OCI-LY7 (cell line): Measurements from ENCODE around the gene MYL4. TPM values are rescaled to one million over a fixed set of nuclear protein-coding genes. Genes with fewer than 3 reads are reported as not detected.

Experiments
- BruUV-seq: library from RNA; stranded (reverse); fragments of 400-500 nt; replicated peaks from 2 replicates; lab custom pipeline; 2021; lab: Mats Ljungman, UMichigan
- CTCF ChIA-PET: fragments of 300-600 bp; sonication (Branson Sonifier 250); formaldehyde crosslinking; loops from one replicate; lab custom pipeline; 2022; ENCODE audit warnings: antibody characterized with exemption; ENCODE audit not compliant: unreplicated experiment; lab: Charles Lee
- POLR2A ChIA-PET: fragments of 300-600 bp; sonication (Branson Sonifier 250); formaldehyde crosslinking; loops from one replicate; lab custom pipeline; 2022; ENCODE audit warnings: antibody characterized with exemption; lab: Charles Lee
- DNase-seq: peaks from one replicate; pipeline ENCODE4 v3.0.0-alpha.2; 2015; ENCODE audit warnings: low spot score
- H2AFZ ChIP-seq: fragments of 200-600 bp; sonication (generic), shearing (Covaris generic); 2 replicates; pipeline ENCODE4 v1.6.1; 2014; ENCODE audit warnings: mild to moderate bottlenecking, antibody characterized with exemption, low read length, moderate library complexity
- H3K27ac ChIP-seq: fragments of 200-600 bp; sonication (generic); 2 replicates; pipeline ENCODE4 v1.5.1; 2014; ENCODE audit warnings: mixed run types, low read depth, mild to moderate bottlenecking, moderate library complexity, low read length, inconsistent platforms; ENCODE audit not compliant: poor library complexity, severe bottlenecking
- H3K36me3 ChIP-seq: fragments of 200-600 bp; sonication (generic); 2 replicates; pipeline ENCODE4 v1.6.1; 2014; ENCODE audit warnings: mild to moderate bottlenecking, antibody characterized with exemption, low read length, moderate library complexity, mixed read lengths; ENCODE audit not compliant: insufficient read depth
- H3K4me1 ChIP-seq: fragments of 200-600 bp; sonication (generic); 2 replicates; pipeline ENCODE4 v1.5.1; 2014; ENCODE audit warnings: mild to moderate bottlenecking, low read length; ENCODE audit not compliant: insufficient read depth, poor library complexity, severe bottlenecking
- H3K4me2 ChIP-seq: fragments of 200-600 bp; sonication (generic); 2 replicates; pipeline ENCODE4 v1.6.1; 2014; ENCODE audit warnings: mild to moderate bottlenecking, low read length
- H3K4me3 ChIP-seq: fragments of 200-600 bp; sonication (generic); 2 replicates; pipeline ENCODE4 v1.5.1; 2014; ENCODE audit warnings: mild to moderate bottlenecking, low read depth, low read length; ENCODE audit not compliant: poor library complexity, severe bottlenecking
- H3K79me2 ChIP-seq: fragments of 200-600 bp; sonication (generic); 2 replicates; pipeline ENCODE4 v1.6.1; 2016; ENCODE audit warnings: low read depth, mild to moderate bottlenecking, low read length, moderate library complexity, mixed read lengths; ENCODE audit not compliant: insufficient read depth
- H3K9me2 ChIP-seq: fragments of 200-600 bp; sonication (generic); 2 replicates; pipeline ENCODE4 v1.6.1; 2016; ENCODE audit warnings: mild to moderate bottlenecking, low read length, mixed read lengths; ENCODE audit not compliant: insufficient read depth
- H3K9me3 ChIP-seq: fragments of 200-600 bp; sonication (generic); 2 replicates; pipeline ENCODE4 v1.6.1; 2014; ENCODE audit warnings: mild to moderate bottlenecking, mixed run types, low read length, mixed read lengths
- H4K20me1 ChIP-seq: fragments of 200-600 bp; sonication (generic); 2 replicates; pipeline ENCODE4 v1.6.1; 2014; ENCODE audit warnings: mild to moderate bottlenecking, antibody characterized with exemption, low read length, moderate library complexity, mixed read lengths; ENCODE audit not compliant: insufficient read depth
- EZH2phosphoT487 ChIP-seq: fragments of 200-600 bp; sonication (generic); IDR thresholded peaks from 2 replicates; pipeline ENCODE4 v1.6.1; 2018; ENCODE audit warnings: low read depth, borderline replicate concordance, mild to moderate bottlenecking, mixed run types, antibody characterized with exemption, low read length, moderate library complexity, mixed read lengths
- intact Hi-C: fragments of 100-400 bp; cut with micrococcal nuclease; formaldehyde crosslinking; loops from one replicate; pipeline ENCODE4 v1.10.0; 2022; ENCODE audit not compliant: unreplicated experiment
- total RNA-seq, 2 experiments: library from RNA; depleted of rRNA in 1 of 2; stranded (reverse); fragments of >200 nt in 1 of 2; shearing (Covaris generic) in 1 of 2; gene quantifications; 2 replicates each; pipeline ENCODE4 v1.2.3, GENCODE V29; 2014 to 2022
- TF ChIP-seq, protein P1 (sequence below): fragments of 200-600 bp; sonication (generic); conservative IDR thresholded peaks from 2 replicates; pipeline ENCODE4 v1.5.1; 2014; ENCODE audit warnings: mild to moderate bottlenecking, antibody characterized with exemption, low read length, moderate library complexity, mixed read lengths

MYL4 gene
- total RNA-seq, 2 experiments from 2014 or later = 0.67 to 2.1 TPM

DNA sequence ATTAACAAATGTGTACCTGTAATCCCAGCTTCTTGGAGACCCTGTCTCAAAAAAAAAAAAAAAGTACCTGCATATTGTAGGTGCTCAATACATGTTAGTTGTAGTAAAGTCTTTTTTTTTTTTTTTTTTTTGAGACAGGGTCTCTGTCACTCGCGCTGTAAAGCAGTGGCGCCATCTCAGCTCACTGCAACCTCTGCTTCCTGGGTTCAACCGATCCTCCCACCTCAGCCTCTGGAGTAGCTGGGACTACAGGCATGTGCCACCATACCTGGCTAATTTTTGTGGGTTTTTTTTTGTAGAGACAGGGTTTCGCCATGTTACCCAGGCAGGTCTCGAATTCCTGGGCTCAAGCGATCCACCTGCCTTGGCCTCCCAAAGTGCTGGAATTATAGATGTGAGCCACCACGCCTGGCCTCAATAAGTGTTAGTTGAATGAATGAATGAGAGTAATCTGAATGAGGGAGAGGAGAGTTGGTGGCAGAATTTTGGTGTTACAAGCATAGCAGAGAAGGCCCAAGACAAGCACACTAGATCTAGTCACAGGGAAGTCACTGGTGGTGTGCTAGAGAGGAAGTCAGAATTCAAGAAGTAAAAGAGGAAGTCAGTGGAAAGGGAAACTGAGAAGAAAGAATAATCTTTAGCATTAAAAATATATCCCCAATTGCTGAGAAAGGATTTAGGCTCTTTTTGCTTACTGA lies 9.4 kb upstream of the MYL4 start:
- Histone ChIP-seq H3K4me1 (peaks cover 49% of the 10 kb centered on the region), H3K9me2 (no peaks in the 10 kb centered on the region), H3K36me3 (0 out of 2 replicates have a peak, but pooled peaks cover 3% of the 10 kb centered on the region), H4K20me1 (no peaks in the 10 kb centered on the region), H3K79me2 (no peaks in the 10 kb centered on the region), H3K4me2 (peak overlapping the region; percentile 68), H2AFZ (peak overlapping the region; percentile 72), H3K4me3 (peak overlapping the region; percentile 39), H3K27ac (peak overlapping the region; percentile 86), H3K9me3 (peaks cover 9% of the 10 kb centered on the region; the same call in 1 of the 2 replicates)
- no TSS peak for BruUV-seq
- TF ChIP-seq, protein P1, sequence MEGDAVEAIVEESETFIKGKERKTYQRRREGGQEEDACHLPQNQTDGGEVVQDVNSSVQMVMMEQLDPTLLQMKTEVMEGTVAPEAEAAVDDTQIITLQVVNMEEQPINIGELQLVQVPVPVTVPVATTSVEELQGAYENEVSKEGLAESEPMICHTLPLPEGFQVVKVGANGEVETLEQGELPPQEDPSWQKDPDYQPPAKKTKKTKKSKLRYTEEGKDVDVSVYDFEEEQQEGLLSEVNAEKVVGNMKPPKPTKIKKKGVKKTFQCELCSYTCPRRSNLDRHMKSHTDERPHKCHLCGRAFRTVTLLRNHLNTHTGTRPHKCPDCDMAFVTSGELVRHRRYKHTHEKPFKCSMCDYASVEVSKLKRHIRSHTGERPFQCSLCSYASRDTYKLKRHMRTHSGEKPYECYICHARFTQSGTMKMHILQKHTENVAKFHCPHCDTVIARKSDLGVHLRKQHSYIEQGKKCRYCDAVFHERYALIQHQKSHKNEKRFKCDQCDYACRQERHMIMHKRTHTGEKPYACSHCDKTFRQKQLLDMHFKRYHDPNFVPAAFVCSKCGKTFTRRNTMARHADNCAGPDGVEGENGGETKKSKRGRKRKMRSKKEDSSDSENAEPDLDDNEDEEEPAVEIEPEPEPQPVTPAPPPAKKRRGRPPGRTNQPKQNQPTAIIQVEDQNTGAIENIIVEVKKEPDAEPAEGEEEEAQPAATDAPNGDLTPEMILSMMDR = no peak
- no peak for TF ChIP-seq EZH2phosphoT487
- ChIA-PET CTCF (no interaction called here), POLR2A (interaction anchor here (0.6 to 13.5 kb wide), 6 partner anchors 7 to 1192 kb away, joined by 3 to 114 read pairs (median 5); partner anchors contain the start of genes CDC27 and MYL4)
- intact Hi-C loops = no loop called here
- DNase-seq = peak; percentile 83

DNA sequence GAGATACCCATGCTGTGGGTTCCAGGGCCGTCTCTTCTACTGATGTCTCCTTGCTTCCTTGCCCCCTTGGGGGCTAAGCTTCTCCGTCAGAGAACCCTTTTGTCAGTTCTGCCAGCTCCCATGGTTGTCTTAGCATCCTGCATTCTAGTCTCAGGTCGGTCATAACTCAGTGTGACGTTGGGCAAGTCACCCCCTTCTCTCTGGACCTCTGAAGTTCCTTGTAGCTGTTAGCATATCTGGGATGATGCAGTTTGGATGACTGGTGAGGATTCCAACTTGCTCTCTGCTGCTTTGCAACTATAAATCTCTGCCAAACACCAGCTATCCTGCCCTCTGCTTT lies 8.9 kb upstream of the MYL4 start:
- Histone ChIP-seq H3K27ac (peak overlapping the region; percentile 86), H2AFZ (peak overlapping the region; percentile 72), H3K4me3 (peak overlapping the region; percentile 39)

More for the DNA sequence above, 8.9 kb upstream of the MYL4 start:
- no peaks in the 10 kb centered on the region for H3K79me2 ChIP-seq
- ChIA-PET POLR2A (interaction anchor here (0.5 to 13.5 kb wide), 4 partner anchors 7 to 129 kb away, joined by 3 to 114 read pairs (median 6); partner anchors contain the start of genes CDC27 and MYL4), CTCF (interaction anchor here (0.7 kb wide), 1 partner anchor 9 kb away, joined by 3 read pairs; the partner anchor contains the start of gene MYL4)
- TF ChIP-seq EZH2phosphoT487 = no peak
- TF ChIP-seq, protein P1 = no peak
- H3K4me1 ChIP-seq = peaks cover 54% of the 10 kb centered on the region
- intact Hi-C loops = no loop called here
- 0 out of 2 replicates have a peak, but pooled peaks cover 3% of the 10 kb centered on the region for H3K36me3 ChIP-seq
- DNase-seq = no peak
- no peaks in the 10 kb centered on the region for H3K9me2 ChIP-seq
- H3K4me2 ChIP-seq = peak overlapping the region; percentile 68
- BruUV-seq = TSS peak; percentile 82
- H4K20me1 ChIP-seq = no peaks in the 10 kb centered on the region
- H3K9me3 ChIP-seq = peaks cover 9% of the 10 kb centered on the region; the same call in 1 of the 2 replicates
